ENCODE data around the gene ARSG.
A peak's percentile ranks its signal among the peaks of the same experiment; 100 is the strongest.

DNA sequence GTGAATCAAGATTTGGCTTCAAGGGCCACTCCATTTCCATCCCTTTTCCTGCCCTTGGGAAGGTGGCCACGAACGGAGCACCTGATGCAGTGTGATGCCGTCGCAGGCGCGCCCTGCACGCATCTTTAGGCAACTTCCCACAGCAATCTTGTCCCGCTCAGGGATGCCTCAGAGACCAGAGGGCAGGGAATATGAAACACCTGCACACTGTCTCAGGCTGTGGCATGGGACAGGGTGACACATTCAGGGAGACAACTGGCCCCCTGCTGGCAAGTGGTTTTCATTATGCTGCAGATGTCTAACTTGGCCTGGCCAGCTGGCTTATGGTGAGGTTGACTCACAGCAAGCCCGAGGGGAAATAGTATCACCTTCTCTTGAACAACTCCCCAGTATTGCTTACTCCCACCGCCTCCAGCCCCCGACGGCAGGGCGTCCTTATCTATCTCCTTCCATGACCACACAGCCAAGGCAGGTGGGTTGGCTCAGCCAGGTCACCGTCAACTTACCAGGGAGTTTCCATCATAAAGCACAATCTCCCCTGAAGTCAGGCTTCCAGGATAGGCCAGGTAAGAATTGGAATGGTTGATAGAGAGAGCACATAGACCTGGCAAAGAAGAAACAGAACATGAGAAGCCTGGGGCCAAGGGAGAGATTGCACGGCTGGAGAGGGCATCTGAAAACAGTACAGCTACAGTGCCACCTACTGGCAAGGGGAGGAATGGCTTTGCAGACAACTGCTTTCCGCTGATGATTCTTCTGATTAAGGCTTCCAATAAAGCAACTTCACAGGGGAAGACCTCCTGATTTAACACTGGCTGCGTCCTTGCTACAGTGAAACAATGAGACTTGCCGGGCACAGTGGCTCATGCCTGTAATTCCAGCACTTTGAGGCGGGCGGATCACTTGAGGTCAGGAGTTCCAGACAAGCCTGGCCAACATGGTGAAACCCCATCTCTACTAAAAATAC is 144.9 kb downstream of the ARSG start:
- TF ChIP-seq, protein P1, sequence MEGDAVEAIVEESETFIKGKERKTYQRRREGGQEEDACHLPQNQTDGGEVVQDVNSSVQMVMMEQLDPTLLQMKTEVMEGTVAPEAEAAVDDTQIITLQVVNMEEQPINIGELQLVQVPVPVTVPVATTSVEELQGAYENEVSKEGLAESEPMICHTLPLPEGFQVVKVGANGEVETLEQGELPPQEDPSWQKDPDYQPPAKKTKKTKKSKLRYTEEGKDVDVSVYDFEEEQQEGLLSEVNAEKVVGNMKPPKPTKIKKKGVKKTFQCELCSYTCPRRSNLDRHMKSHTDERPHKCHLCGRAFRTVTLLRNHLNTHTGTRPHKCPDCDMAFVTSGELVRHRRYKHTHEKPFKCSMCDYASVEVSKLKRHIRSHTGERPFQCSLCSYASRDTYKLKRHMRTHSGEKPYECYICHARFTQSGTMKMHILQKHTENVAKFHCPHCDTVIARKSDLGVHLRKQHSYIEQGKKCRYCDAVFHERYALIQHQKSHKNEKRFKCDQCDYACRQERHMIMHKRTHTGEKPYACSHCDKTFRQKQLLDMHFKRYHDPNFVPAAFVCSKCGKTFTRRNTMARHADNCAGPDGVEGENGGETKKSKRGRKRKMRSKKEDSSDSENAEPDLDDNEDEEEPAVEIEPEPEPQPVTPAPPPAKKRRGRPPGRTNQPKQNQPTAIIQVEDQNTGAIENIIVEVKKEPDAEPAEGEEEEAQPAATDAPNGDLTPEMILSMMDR (IDR thresholded peaks at IDR 0.05), result peak; percentile 83 to 93 (median 88)
- TF ChIP-seq POLR2A (IDR thresholded peaks at IDR 0.05), result no peak
